ENCODE results near the gene INAFM1. TPM values are rescaled to one million over a fixed set of nuclear protein-coding genes. Genes with fewer than 3 reads are reported as not detected.
"Not testable (repeated sequence)": the region's sequence is repeated elsewhere in the genome, so short reads cannot be mapped to it uniquely, and the experiment has no call there.

The INAFM1 gene
- total RNA-seq, 1 donor from 2014 or later = 0.51 TPM

- DNase-seq (ENCODE audit: low read depth in 2 of 2) = peak in 1 of 2 donors; percentile 87
Measured at GRCh38 chr19:47240996-47241918, 33.4 kb upstream of the INAFM1 start.

- no peak for DNase-seq (ENCODE audit: low read depth in 2 of 2)
Measured at GRCh38 chr19:47241919-47242577, 32.6 kb upstream of the INAFM1 start.

- DNase-seq (ENCODE audit: low read depth in 2 of 2) = no peak
Measured at GRCh38 chr19:47243364-47243775, 31.3 kb upstream of the INAFM1 start.

GRCh38 chr19:47243776-47244547 is 30.7 kb upstream of the INAFM1 start:
- peak; percentile 93 to 99 for DNase-seq (ENCODE audit: low read depth in 2 of 2)

GRCh38 chr19:47247308-47247990 is 27.2 kb upstream of the INAFM1 start:
- peak in 1 of 2 donors; percentile 76 for DNase-seq (ENCODE audit: low read depth in 2 of 2)

DNA sequence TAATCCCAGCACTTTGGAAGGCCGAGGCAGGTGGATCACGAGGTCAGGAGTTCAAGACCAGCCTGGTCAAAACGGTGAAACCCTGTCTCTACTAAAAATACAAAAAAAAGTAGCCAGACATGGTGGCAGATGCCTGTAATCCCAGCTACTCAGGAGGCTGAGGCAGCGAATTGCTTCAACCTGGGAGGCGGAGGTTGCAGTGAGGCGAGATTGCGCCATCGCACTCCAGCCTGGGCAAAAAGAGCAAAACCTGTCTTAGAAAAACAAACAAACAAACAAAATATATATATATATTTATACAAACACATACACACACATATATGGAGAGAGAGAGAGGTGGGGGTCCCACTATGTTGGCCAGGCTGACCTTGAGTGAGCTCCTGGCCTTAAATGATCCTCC is 21.7 kb upstream of the INAFM1 start:
- DNase-seq (ENCODE audit: low read depth in 2 of 2) = not testable (repeated sequence)

DNA sequence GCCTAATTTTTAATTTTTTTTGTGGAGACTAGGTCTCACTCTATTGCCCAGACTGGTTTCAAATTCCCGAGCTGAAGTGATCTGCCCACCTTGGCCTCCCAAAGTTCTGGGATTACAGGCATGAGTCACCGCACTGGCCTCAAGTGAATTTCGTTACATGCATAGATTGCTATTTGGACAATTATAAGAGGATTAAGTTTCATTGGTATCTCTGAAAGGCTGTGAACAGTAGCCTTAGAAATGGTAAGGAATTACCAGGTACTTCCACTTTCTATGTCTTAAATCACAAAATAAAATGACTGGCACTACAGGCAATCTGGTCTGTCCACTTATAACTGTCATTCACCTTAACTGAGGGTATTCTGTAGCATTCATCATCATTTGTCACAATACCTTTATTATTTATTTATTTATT is 21.2 kb upstream of the INAFM1 start:
- DNase-seq (ENCODE audit: low read depth in 2 of 2) = no peak

GRCh38 chr19:47253970-47254369 is 20.7 kb upstream of the INAFM1 start:
- no peak for DNase-seq (ENCODE audit: low read depth in 2 of 2)

- DNase-seq (ENCODE audit: low read depth in 2 of 2) = peak; percentile 94 to 95
Measured at GRCh38 chr19:47255879-47256692, 18.6 kb upstream of the INAFM1 start, which contains the start of gene CCDC9. CCDC9 (plus strand) TSS chr19:47256525; CDS start chr19:47258401, 1,876 bp downstream.

DNA sequence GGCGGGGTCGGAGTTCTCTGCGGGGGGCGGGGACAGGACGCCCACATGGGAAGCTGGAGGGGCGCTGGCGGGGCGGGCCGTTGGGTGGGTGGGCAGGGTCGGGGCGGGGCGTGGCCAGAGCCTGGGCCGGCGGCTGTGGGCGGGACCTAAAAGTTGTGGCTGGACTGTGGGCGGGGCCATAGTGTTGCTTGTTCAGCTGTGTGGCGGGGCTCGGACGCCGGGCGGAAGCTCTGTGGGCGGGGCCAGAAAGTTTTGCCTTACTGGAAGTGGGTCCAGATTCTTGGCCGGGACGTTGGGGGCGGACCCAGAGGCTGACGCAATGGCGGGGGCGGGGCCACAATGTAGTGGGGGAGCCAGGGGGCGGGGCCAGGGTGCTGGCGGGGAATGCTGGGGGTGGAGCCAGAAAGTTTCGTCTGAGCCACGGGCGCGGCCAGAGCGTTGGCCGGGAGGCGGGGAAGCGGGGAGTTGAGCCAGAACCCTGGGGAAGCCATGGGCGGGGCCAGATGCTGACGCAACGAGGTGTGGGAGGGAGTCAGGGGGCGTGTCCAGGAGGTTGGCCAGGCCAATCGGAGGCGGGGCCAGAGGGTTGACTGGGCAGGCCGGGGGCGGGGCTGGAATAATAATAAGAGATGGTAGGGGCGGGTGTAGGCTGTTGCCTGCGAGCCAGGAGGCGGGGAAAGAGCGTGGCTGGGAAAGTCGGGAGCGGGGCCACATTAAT is 17.8 kb upstream of the INAFM1 start:
- DNase-seq (ENCODE audit: low read depth in 2 of 2) = peak; percentile 95 to 99

DNA sequence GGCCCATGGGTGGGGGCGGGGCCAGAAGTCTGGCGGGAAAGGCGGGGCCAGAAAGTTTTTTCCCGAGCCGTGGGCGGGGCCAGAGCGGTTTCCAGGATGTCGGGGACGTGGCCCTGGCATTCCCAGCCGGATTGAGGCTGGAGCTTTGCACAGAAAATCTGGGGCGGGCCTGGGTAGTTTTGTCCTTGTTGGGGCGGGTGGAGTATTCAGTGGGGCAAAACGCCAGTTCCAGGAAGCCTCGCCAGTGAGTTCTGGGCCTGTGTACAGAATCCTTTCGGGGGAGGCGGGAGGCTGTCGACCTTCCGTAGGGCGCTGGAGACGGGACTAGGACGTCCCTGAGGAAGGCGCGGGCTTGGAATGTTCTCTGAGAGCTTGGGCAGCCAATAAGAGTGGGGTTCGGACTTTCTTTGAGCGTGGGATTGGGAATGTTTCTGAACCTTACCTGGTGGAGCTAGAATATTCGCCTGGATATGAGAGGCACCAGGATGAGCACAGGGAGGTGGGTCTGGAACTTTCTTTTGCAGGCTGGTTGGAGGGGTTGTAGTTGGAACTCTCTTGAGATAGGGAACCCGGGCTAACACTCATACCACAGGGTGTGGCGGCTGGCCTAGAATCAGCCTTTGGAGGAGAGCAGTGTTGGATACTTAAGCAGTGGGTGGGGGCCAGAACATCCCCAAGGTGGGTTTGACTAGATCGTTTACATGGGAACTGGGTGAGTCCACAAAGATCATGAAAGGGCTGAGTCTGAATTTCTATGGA is 17.1 kb upstream of the INAFM1 start:
- DNase-seq (ENCODE audit: low read depth in 2 of 2) = no peak

DNA sequence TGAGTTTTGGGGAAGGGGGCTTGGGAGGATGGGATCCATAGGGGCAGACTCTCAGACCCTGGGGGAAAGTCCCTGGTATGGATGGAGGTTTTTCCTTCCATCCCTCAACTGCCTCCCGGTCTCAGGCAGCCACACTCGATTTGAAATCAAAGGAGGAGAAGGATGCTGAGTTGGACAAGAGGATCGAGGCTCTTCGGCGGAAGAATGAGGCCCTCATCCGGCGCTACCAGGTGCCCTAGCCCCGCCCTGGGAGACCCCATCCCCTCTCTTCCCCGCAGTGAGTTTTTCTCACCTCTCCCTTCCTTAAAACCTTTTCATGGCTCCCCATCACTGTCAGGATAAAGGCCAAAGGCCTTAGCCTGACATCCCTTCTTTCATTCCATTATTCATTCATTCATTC is 16.3 kb upstream of the INAFM1 start:
- no peak for DNase-seq (ENCODE audit: low read depth in 2 of 2)

DNA sequence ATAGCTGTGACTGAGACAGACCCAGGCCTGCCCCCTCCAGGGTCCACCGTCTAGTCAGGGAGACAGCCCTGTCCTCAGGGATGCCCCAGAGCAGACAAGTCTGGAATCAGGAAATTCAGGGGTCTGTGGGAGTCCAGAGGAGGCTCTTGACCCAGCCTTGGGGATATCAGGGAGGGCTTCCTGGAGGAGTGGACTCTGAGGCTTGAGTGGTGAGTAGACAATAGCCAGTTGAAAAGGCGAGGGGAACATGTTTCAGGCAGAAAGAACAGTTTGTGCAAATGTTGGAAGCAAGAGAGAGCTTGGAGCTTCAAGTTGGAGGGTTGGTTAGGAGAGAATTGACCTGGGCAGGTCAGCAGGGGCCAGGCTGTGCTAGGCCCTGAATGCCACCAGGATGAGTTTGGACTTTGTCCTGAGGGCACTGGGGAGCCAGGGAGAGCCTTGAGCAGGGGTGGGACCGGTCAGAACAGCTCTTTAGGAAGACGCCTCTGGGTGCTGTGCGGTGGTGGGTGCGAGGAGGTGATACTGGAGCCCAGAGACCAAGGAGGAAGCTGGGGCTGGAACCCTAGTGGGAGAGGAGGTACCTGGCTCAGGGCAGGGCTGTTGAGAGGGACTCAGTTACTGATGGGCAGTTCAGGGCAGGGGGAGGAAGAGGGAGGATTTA is 15.7 kb upstream of the INAFM1 start:
- no peak for DNase-seq (ENCODE audit: low read depth in 2 of 2)

DNA sequence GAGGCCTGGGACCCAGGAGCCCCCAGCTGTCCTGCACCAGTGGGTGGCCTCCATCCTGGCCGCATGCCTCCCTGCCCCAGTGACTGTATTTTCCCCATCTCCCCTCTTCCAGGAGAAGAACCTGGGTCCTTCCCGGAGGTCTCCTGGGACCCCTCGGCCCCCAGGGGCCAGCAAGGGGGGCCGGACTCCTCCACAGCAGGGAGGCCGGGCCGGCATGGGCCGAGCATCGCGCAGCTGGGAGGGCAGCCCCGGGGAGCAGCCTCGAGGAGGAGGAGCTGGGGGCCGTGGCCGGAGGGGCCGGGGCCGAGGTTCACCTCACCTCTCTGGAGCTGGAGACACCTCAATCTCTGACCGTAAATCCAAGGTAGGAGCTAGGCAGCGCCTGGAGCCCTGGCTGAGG is 14.2 kb upstream of the INAFM1 start:
- DNase-seq (ENCODE audit: low read depth in 2 of 2) = no peak

GRCh38 chr19:47261946-47262793 is 12.5 kb upstream of the INAFM1 start:
- DNase-seq (ENCODE audit: low read depth in 2 of 2) = not testable (repeated sequence)

- no peak for DNase-seq (ENCODE audit: low read depth in 2 of 2)
Measured at GRCh38 chr19:47264629-47265028, 10.1 kb upstream of the INAFM1 start.

- no peak for DNase-seq (ENCODE audit: low read depth in 2 of 2)
Measured at GRCh38 chr19:47266401-47266941, 8.2 kb upstream of the INAFM1 start.
